Endothelial cell of umbilical vein (primary cell): ENCODE data around the gene PCNX1. TPM values are rescaled to one million over a fixed set of nuclear protein-coding genes. Genes with fewer than 3 reads are reported as not detected.

Source experiments
- BruUV-seq: library from RNA; stranded (reverse); fragments of 400-500 nt; replicated peaks from 2 replicates; lab custom pipeline; 2021; lab: Mats Ljungman, UMichigan
- CTCF ChIA-PET: fragments of 300-600, 350-600 bp; sonication (Branson Sonifier 250); formaldehyde crosslinking; loops from one replicate; lab custom pipeline; 2021; ENCODE audit warnings: antibody characterized with exemption, inconsistent platforms; lab: Charles Lee
- POLR2A ChIA-PET: fragments of 300-600, 350-600 bp; sonication (Branson Sonifier 250); formaldehyde crosslinking; loops from one replicate; lab custom pipeline; 2021; ENCODE audit warnings: antibody characterized with exemption, inconsistent platforms; lab: Charles Lee
- DNase-seq: peaks from one replicate; pipeline ENCODE4 v3.0.0-alpha.2; 2011; ENCODE audit warnings: low read depth, low spot score
- FAIRE-seq: peaks from 2 replicates; lab custom pipeline; 2011; peaks lifted over from hg19 to GRCh38; lab: Jason Lieb, UNC
- H2AFZ ChIP-seq: 2 replicates; pipeline ENCODE4 v1.6.0; 2012; ENCODE audit warnings: low read depth, low read length, control low read depth, inconsistent platforms
- H3K27ac ChIP-seq: 2 replicates; pipeline ENCODE4 v1.5.1; 2011; ENCODE audit warnings: low read depth, mild to moderate bottlenecking, control low read depth, low read length, moderate library complexity; ENCODE audit not compliant: insufficient read depth
- H3K27me3 ChIP-seq, 2 experiments: 2 replicates each; pipeline versions ENCODE4 v1.6.0 to v1.6.1; 2011; ENCODE audit warnings: low read length in 2 of 2, mixed read lengths in 1 of 2; ENCODE audit not compliant: control insufficient read depth in 2 of 2, insufficient read depth in 2 of 2
- H3K36me3 ChIP-seq, 2 experiments: 2 replicates in 1 of 2; 3 replicates in 1 of 2; pipeline ENCODE4 v1.5.1; 2011; ENCODE audit warnings: low read length in 2 of 2, mild to moderate bottlenecking in 1 of 2, moderate library complexity in 1 of 2; ENCODE audit not compliant: control insufficient read depth in 2 of 2, insufficient read depth in 2 of 2; ENCODE audit errors: extremely low read depth in 1 of 2
- H3K4me1 ChIP-seq: 3 replicates; pipeline ENCODE4 v1.5.1; 2011; ENCODE audit warnings: mild to moderate bottlenecking, low read length; ENCODE audit not compliant: control insufficient read depth, insufficient read depth; ENCODE audit errors: extremely low read depth
- H3K4me2 ChIP-seq: 2 replicates; pipeline ENCODE4 v1.6.1; 2011; ENCODE audit warnings: low read length, control low read depth, mixed read lengths; ENCODE audit not compliant: insufficient read depth
- H3K4me3 ChIP-seq, 3 experiments: fragments of 200-600 bp in 1 of 3; sonication (generic), shearing (Covaris generic) in 1 of 3; replicated peaks in 1 of 3; 2 replicates each; pipeline ENCODE4 v1.5.1; 2011 to 2016; ENCODE audit warnings: control low read depth in 3 of 3, low read length in 3 of 3, mild to moderate bottlenecking in 2 of 3, inconsistent platforms in 1 of 3, low read depth in 1 of 3, moderate library complexity in 1 of 3; ENCODE audit not compliant: insufficient read depth in 1 of 3
- H3K79me2 ChIP-seq: 2 replicates; pipeline ENCODE4 v1.6.0; 2012; ENCODE audit warnings: low read length, inconsistent platforms; ENCODE audit not compliant: control insufficient read depth, insufficient read depth
- H3K9ac ChIP-seq: replicated peaks from 2 replicates; pipeline ENCODE3; 2011; ENCODE audit warnings: low read length, control low read depth; ENCODE audit not compliant: insufficient read depth; ENCODE audit errors: extremely low read depth
- H3K9me1 ChIP-seq: replicated peaks from 3 replicates; pipeline ENCODE4 v1.6.0; 2011; ENCODE audit warnings: mild to moderate bottlenecking, low read length; ENCODE audit not compliant: control insufficient read depth, insufficient read depth; ENCODE audit errors: extremely low read depth
- H3K9me3 ChIP-seq: replicated peaks from 2 replicates; pipeline ENCODE4 v1.5.1; 2012; ENCODE audit warnings: low read length, inconsistent platforms; ENCODE audit not compliant: control insufficient read depth, insufficient read depth
- H4K20me1 ChIP-seq: replicated peaks from 2 replicates; pipeline ENCODE3; 2011; ENCODE audit warnings: mild to moderate bottlenecking, low read length; ENCODE audit not compliant: control insufficient read depth, insufficient read depth; ENCODE audit errors: extremely low read depth
- CTCF ChIP-seq, 2 donors: IDR thresholded peaks; 1 replicate in 1 of 2; 2 replicates in 1 of 2; pipeline ENCODE4 v1.5.1; 2011; ENCODE audit warnings: low read length in 2 of 2, mild to moderate bottlenecking in 2 of 2, moderate library complexity in 2 of 2, control low read depth in 1 of 2, inconsistent platforms in 1 of 2, low read depth in 1 of 2; ENCODE audit not compliant: insufficient read depth in 1 of 2; ENCODE audit errors: extremely low read depth in 1 of 2
- EZH2 ChIP-seq: IDR thresholded peaks from 2 replicates; pipeline ENCODE4 v1.6.1; 2012; ENCODE audit warnings: borderline replicate concordance, low read depth, mild to moderate bottlenecking, moderate library complexity, low read length, inconsistent platforms; ENCODE audit not compliant: severe bottlenecking
- FOS ChIP-seq: IDR thresholded peaks from 2 replicates; pipeline ENCODE4 v1.6.1; 2011; ENCODE audit warnings: mild to moderate bottlenecking, low read length, moderate library complexity, borderline replicate concordance; ENCODE audit not compliant: insufficient read depth
- GATA2 ChIP-seq: IDR thresholded peaks from 2 replicates; pipeline ENCODE4 v1.7.0; 2011; ENCODE audit warnings: low read depth, mild to moderate bottlenecking, moderate library complexity, mixed read lengths, low read length; ENCODE audit not compliant: insufficient read length, insufficient read depth
- JUN ChIP-seq: IDR thresholded peaks from 2 replicates; pipeline ENCODE4 v1.6.1; 2011; ENCODE audit warnings: borderline replicate concordance, low read depth; ENCODE audit not compliant: insufficient read length, insufficient read depth
- MYC ChIP-seq: IDR thresholded peaks from one replicate; pipeline ENCODE4 v1.6.1; 2011; ENCODE audit warnings: mild to moderate bottlenecking, low read depth, low read length
- POLR2A ChIP-seq: IDR thresholded peaks from 2 replicates; pipeline ENCODE4 v1.6.1; 2012; ENCODE audit warnings: low read depth, mild to moderate bottlenecking, control low read depth, low read length
- POLR2AphosphoS5 ChIP-seq: IDR thresholded peaks from 2 replicates; pipeline ENCODE4 v1.6.1; 2012; ENCODE audit warnings: low read depth, mild to moderate bottlenecking, control low read depth, low read length, moderate library complexity; ENCODE audit not compliant: insufficient read depth
- dilution Hi-C: fragments of 300-500 bp; cut with MboI; formaldehyde crosslinking; loops from one replicate; pipeline ENCODE4 v1.15.0; 2019; ENCODE audit warnings: low sequenced_read_pairs; ENCODE audit not compliant: extremely low pct_ligation_motif_present
- intact Hi-C: fragments of 100-400 bp; cut with micrococcal nuclease; formaldehyde crosslinking; loops from one replicate; pipeline ENCODE4 v1.10.0; 2022
- polyA plus RNA-seq, 4 experiments: library from polyadenylated mRNA; depleted of rRNA in 3 of 4; stranded (reverse) in 3 of 4; unstranded in 1 of 4; fragments of >200 nt; gene quantifications; 2 replicates each; pipeline versions ENCODE4 v1.2.1 to v1.2.3, GENCODE V29; 2011 to 2012; ENCODE audit warnings: missing spikeins in 1 of 4
- total RNA-seq: library from RNA; stranded (reverse); gene quantifications from 2 replicates; pipeline ENCODE4 v1.2.3, GENCODE V29; 2021
- TF ChIP-seq, protein P1 (sequence below): IDR thresholded peaks from 2 replicates; pipeline ENCODE4 v1.6.1; 2011; ENCODE audit not compliant: insufficient read depth, insufficient read length

PCNX1 gene
- total and polyA plus RNA-seq, 2 donors (not counting 3 experiments of a cell fraction or from before 2014, with no cell fraction given), result 21.4 to 40.5 TPM

- dilution Hi-C loops, result no loop called here
- no TSS peak for BruUV-seq
- FAIRE-seq (no peak), DNase-seq (no peak)
- no peaks in the 10 kb centered on the region for H3K79me2 ChIP-seq
- H3K9ac ChIP-seq, result no peak overlapping the region
- ChIA-PET POLR2A (no interaction called here), CTCF (interaction anchor here (1.2 to 2.8 kb wide), 2 partner anchors 20 to 22 kb away, joined by 4 to 11 read pairs; partner anchors contain the start of gene PCNX1)
- H3K27ac ChIP-seq, result no peak overlapping the region
- H3K4me1 ChIP-seq, result peaks cover 10% of the 10 kb centered on the region
- H3K36me3 ChIP-seq, result no peaks in the 10 kb centered on the region
- H3K4me3 ChIP-seq, result no peak overlapping the region
- peaks cover 71 to 85% of the 10 kb centered on the region in 2 experiments for H3K27me3 ChIP-seq
- H4K20me1 ChIP-seq, result peaks cover 3% of the 10 kb centered on the region
- no peak overlapping the region for H2AFZ ChIP-seq
- TF ChIP-seq CTCF (IDR thresholded peaks at IDR 0.05; ENCODE audit: extremely low read depth in 1 of 2, insufficient read depth in 1 of 2, low read depth in 1 of 2, low read length in 2 of 2), result no peak
- TF ChIP-seq MYC, result no peak
- TF ChIP-seq EZH2, result no peak
- no peak for TF ChIP-seq POLR2AphosphoS5
- TF ChIP-seq GATA2, result no peak
- TF ChIP-seq, protein P1, sequence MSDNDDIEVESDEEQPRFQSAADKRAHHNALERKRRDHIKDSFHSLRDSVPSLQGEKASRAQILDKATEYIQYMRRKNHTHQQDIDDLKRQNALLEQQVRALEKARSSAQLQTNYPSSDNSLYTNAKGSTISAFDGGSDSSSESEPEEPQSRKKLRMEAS, result no peak
- no peak for TF ChIP-seq FOS
- no peak for TF ChIP-seq JUN
- TF ChIP-seq POLR2A, result no peak
- intact Hi-C loops, result no loop called here
- no peak overlapping the region for H3K4me2 ChIP-seq
- no peaks in the 10 kb centered on the region for H3K9me3 ChIP-seq
- no peaks in the 10 kb centered on the region for H3K9me1 ChIP-seq
Measured at GRCh38 chr14:70885343-70886022, 21.8 kb upstream of the PCNX1 start.
